ENCODE data around the gene SLC6A6. TPM values are rescaled to one million over a fixed set of nuclear protein-coding genes. Genes with fewer than 3 reads are reported as not detected.

Gene SLC6A6
- total RNA-seq, 2 experiments from 2014 or later = 43.4 to 48.8 TPM

- ATAC-seq (no peak), DNase-seq (no peak)
- Mint-ChIP-seq H3K4me3 (no peak overlapping the region), H3K4me1 (ENCODE audit: low read depth) (no peaks in the 10 kb centered on the region), H3K9me3 (no peaks in the 10 kb centered on the region), H3K27ac (no peak overlapping the region), H3K36me3 (ENCODE audit: low read depth) (no peaks in the 10 kb centered on the region), H3K27me3 (peaks cover 4% of the 10 kb centered on the region)
- intact Hi-C loops (cut with micrococcal nuclease) = no loop called here
- POLR2A ChIA-PET = no interaction called here
- CTCF ChIA-PET = interaction anchor here (0.6 kb wide), 1 partner anchor 19 kb away, joined by 3 read pairs; no protein-coding TSS in a partner anchor
- TF ChIP-seq CTCF (IDR thresholded peaks at IDR 0.05) = no peak
Observed at GRCh38 chr3:14528081-14528480, 125.7 kb downstream of the SLC6A6 start.

GRCh38 chr3:14531856-14532395, 129.5 kb downstream of the SLC6A6 start:
- no peak for TF ChIP-seq CTCF (IDR thresholded peaks at IDR 0.05)
- H3K27ac Mint-ChIP-seq = no peak overlapping the region
- intact Hi-C loops (cut with micrococcal nuclease) = no loop called here
- H3K9me3 Mint-ChIP-seq = no peaks in the 10 kb centered on the region
- ATAC-seq (no peak), DNase-seq (no peak)
- ChIA-PET POLR2A (no interaction called here), CTCF (no interaction called here)
- H3K4me3 Mint-ChIP-seq = no peak overlapping the region
- no peaks in the 10 kb centered on the region for H3K4me1 Mint-ChIP-seq (ENCODE audit: low read depth)
- H3K27me3 Mint-ChIP-seq = peaks cover 1% of the 10 kb centered on the region
- H3K36me3 Mint-ChIP-seq (ENCODE audit: low read depth) = no peaks in the 10 kb centered on the region

- H3K27me3 Mint-ChIP-seq = no peaks in the 10 kb centered on the region
- DNase-seq (no peak), ATAC-seq (peak; percentile 42)
- no peak overlapping the region for H3K27ac Mint-ChIP-seq
- H3K9me3 Mint-ChIP-seq = no peaks in the 10 kb centered on the region
- CTCF ChIA-PET = interaction anchor here (1.1 to 1.3 kb wide), 3 partner anchors 14 to 21 kb away, joined by 3 to 4 read pairs (median 3); no protein-coding TSS in a partner anchor
- H3K4me3 Mint-ChIP-seq = no peak overlapping the region
- POLR2A ChIA-PET = no interaction called here
- intact Hi-C loops (cut with micrococcal nuclease) = no loop called here
- TF ChIP-seq CTCF (IDR thresholded peaks at IDR 0.05) = no peak
- H3K4me1 Mint-ChIP-seq (ENCODE audit: low read depth) = no peaks in the 10 kb centered on the region
- no peaks in the 10 kb centered on the region for H3K36me3 Mint-ChIP-seq (ENCODE audit: low read depth)
Observed at GRCh38 chr3:14532691-14533456, 130.5 kb downstream of the SLC6A6 start.

- H3K27me3 Mint-ChIP-seq = no peaks in the 10 kb centered on the region
- ChIA-PET POLR2A (no interaction called here), CTCF (interaction anchor here (1.1 to 1.3 kb wide), 3 partner anchors 13 to 22 kb away, joined by 3 to 4 read pairs (median 3); no protein-coding TSS in a partner anchor)
- ATAC-seq = no peak
- no peaks in the 10 kb centered on the region for H3K36me3 Mint-ChIP-seq (ENCODE audit: low read depth)
- H3K9me3 Mint-ChIP-seq = no peaks in the 10 kb centered on the region
- DNase-seq = no peak
- H3K4me1 Mint-ChIP-seq (ENCODE audit: low read depth) = no peaks in the 10 kb centered on the region
- TF ChIP-seq CTCF (IDR thresholded peaks at IDR 0.05) = no peak
- H3K4me3 Mint-ChIP-seq = no peak overlapping the region
- H3K27ac Mint-ChIP-seq = no peak overlapping the region
- intact Hi-C loops (cut with micrococcal nuclease) = no loop called here
Observed at GRCh38 chr3:14533457-14533958, 131.1 kb downstream of the SLC6A6 start.
